ENCODE results near the gene HSD17B14. TPM values are rescaled to one million over a fixed set of nuclear protein-coding genes. Genes with fewer than 3 reads are reported as not detected.
A peak's percentile ranks its signal among the peaks of the same experiment; 100 is the strongest.

The HSD17B14 gene
- total and polyA plus RNA-seq, 9 of the 15 experiments (the other 6 are each of a cell fraction or from before 2014, with no cell fraction given), result 0.16 TPM; not detected in 8

- TF ChIP-seq ZBTB7A (IDR thresholded peaks at IDR 0.05; ENCODE audit: borderline replicate concordance, control insufficient read depth, low read depth, low read length), result no peak
- no peak for TF ChIP-seq ZNF79 (CRISPR knock-in tag; IDR thresholded peaks at IDR 0.05; ENCODE audit: low read depth)
- peak in 1 of 2 experiments; percentile 29; a peak in 1 of 4 replicates for TF ChIP-seq KDM1A (IDR thresholded peaks at IDR 0.05)
- peak; percentile 63; the same call in 1 of the 2 replicates for TF ChIP-seq ZNF644 (tag; IDR thresholded peaks at IDR 0.05; ENCODE audit: low read depth)
- TF ChIP-seq ZNF561 (CRISPR knock-in tag; conservative IDR thresholded peaks at IDR 0.05), result no peak
- no peak for TF ChIP-seq ZBTB43 (CRISPR knock-in tag; IDR thresholded peaks at IDR 0.05)
- peak in 1 of 2 experiments; percentile 34; a peak in 1 of 4 replicates for TF ChIP-seq ARNT (IDR thresholded peaks at IDR 0.05)
- TF ChIP-seq BMI1 (IDR thresholded peaks at IDR 0.05; ENCODE audit: low read length), result no peak
- no peak for TF ChIP-seq ZNF239 (CRISPR knock-in tag; IDR thresholded peaks at IDR 0.05)
- no peak for TF ChIP-seq RBM14 (IDR thresholded peaks at IDR 0.05; ENCODE audit: borderline replicate concordance, insufficient read depth, low read depth, low read length)
- TF ChIP-seq CEBPZ (IDR thresholded peaks at IDR 0.05; ENCODE audit: borderline replicate concordance, low read depth, low read length), result no peak
- no peak for TF ChIP-seq TEAD4 (IDR thresholded peaks at IDR 0.05; ENCODE audit: low read length)
- no peak for TF ChIP-seq TEAD4 (CRISPR knock-in tag; IDR thresholded peaks at IDR 0.05; ENCODE audit: borderline replicate concordance)
- TF ChIP-seq MIER1 (IDR thresholded peaks at IDR 0.05; ENCODE audit: low read depth), result no peak
- 0 out of 2 replicates have a peak, but pooled peaks have one; percentile 25 for TF ChIP-seq ZNF740 (CRISPR knock-in tag; IDR thresholded peaks at IDR 0.05)
- TF ChIP-seq ZNF740 (tag; IDR thresholded peaks at IDR 0.05), result no peak
- 0 out of 2 replicates have a peak, but pooled peaks have one; percentile 24 for TF ChIP-seq TAF7 (tag; IDR thresholded peaks at IDR 0.05)
- TF ChIP-seq KLF6 (CRISPR knock-in tag; IDR thresholded peaks at IDR 0.05; ENCODE audit: borderline replicate concordance), result no peak
Observed at GRCh38 chr19:48780631-48781391, 55.5 kb downstream of the HSD17B14 start (continued).

Measured in K562 (cell line).